Fibroblast of pulmonary artery (primary cell): Measurements from ENCODE around the gene PIK3R2.

ENCODE experiments used
- DNase-seq: peaks from one replicate; pipeline ENCODE4 v3.0.0-alpha.2; 2010; ENCODE audit warnings: low read depth
- H3K4me3 ChIP-seq: replicated peaks from 2 replicates; pipeline ENCODE4 v1.5.1; 2011; ENCODE audit warnings: low read depth, mild to moderate bottlenecking, control low read depth, low read length, moderate library complexity
- CTCF ChIP-seq: IDR thresholded peaks from 2 replicates; pipeline ENCODE4 v1.5.1; 2011; ENCODE audit warnings: mild to moderate bottlenecking, control low read depth, low read length, inconsistent platforms; ENCODE audit errors: missing control alignments

Gene PIK3R2

GRCh38 chr19:18135712-18136584 lies 17.0 kb upstream of the PIK3R2 start:
- TF ChIP-seq CTCF = no peak
- H3K4me3 ChIP-seq = no peak overlapping the region
- DNase-seq = no peak

- no peak overlapping the region for H3K4me3 ChIP-seq
- no peak for TF ChIP-seq CTCF
- DNase-seq = no peak
Measured at GRCh38 chr19:18137242-18137641, 15.7 kb upstream of the PIK3R2 start.

- no peak for TF ChIP-seq CTCF
- DNase-seq = no peak
- no peak overlapping the region for H3K4me3 ChIP-seq
Measured at GRCh38 chr19:18137657-18138339, 15.2 kb upstream of the PIK3R2 start.

- TF ChIP-seq CTCF = no peak
- no peak overlapping the region for H3K4me3 ChIP-seq
- DNase-seq = no peak
Measured at GRCh38 chr19:18140473-18140872, 12.5 kb upstream of the PIK3R2 start.

GRCh38 chr19:18141031-18141430 lies 11.9 kb upstream of the PIK3R2 start:
- DNase-seq = no peak
- TF ChIP-seq CTCF = no peak
- H3K4me3 ChIP-seq = no peak overlapping the region

- DNase-seq = no peak
- H3K4me3 ChIP-seq = no peak overlapping the region
- no peak for TF ChIP-seq CTCF
Measured at GRCh38 chr19:18143902-18144301, 9.1 kb upstream of the PIK3R2 start.
